ENCODE results near the gene NOVA2.

- no peak for TF ChIP-seq POLR2AphosphoS5 (IDR thresholded peaks at IDR 0.05; ENCODE audit: low read depth, low read length)
- TF ChIP-seq POLR2A (IDR thresholded peaks at IDR 0.05; ENCODE audit: low read depth, low read length): no peak
- TF ChIP-seq TAF1 (IDR thresholded peaks at IDR 0.05; ENCODE audit: low read depth, low read length): no peak
- no peak for TF ChIP-seq SPI1 (IDR thresholded peaks at IDR 0.05; ENCODE audit: low read depth, low read length)
- TF ChIP-seq POU2F2 (IDR thresholded peaks at IDR 0.05; ENCODE audit: low read depth, low read length): no peak
Observed at GRCh38 chr19:45962021-45962420, 11.6 kb downstream of the NOVA2 start.
